Embryonic facial prominence (tissue), 1 donor: ENCODE measurements around the gene GYPC.
"Not testable (repeated sequence)": the region's sequence is repeated elsewhere in the genome, so short reads cannot be mapped to it uniquely, and the experiment has no call there.

ENCODE experiments used
- DNase-seq: peaks from one replicate; pipeline ENCODE4 v3.0.0-alpha.2; 2016; ENCODE audit errors: extremely low spot score

GYPC gene

GRCh38 chr2:126655500-126656430 is at the start of gene GYPC:
TSS of gene GYPC (plus strand) at chr2:126656158. CDS start at chr2:126656264, 106 bp downstream.
- DNase-seq = peak; percentile 58

- no peak for DNase-seq
Observed at GRCh38 chr2:126614524-126615227, 41.3 kb upstream of the GYPC start.

- DNase-seq = no peak
Observed at GRCh38 chr2:126616606-126617069, 39.3 kb upstream of the GYPC start.

- DNase-seq = no peak
Observed at GRCh38 chr2:126620302-126620701, 35.7 kb upstream of the GYPC start.

GRCh38 chr2:126623000-126623399 is 33.0 kb upstream of the GYPC start:
- no peak for DNase-seq

GRCh38 chr2:126627643-126628042 is 28.3 kb upstream of the GYPC start:
- no peak for DNase-seq

GRCh38 chr2:126634273-126634861 is 21.6 kb upstream of the GYPC start:
- DNase-seq = no peak

- no peak for DNase-seq
Observed at GRCh38 chr2:126635281-126635680, 20.7 kb upstream of the GYPC start.

GRCh38 chr2:126635736-126636135 is 20.2 kb upstream of the GYPC start:
- DNase-seq = no peak

GRCh38 chr2:126637386-126637785 is 18.6 kb upstream of the GYPC start:
- DNase-seq = no peak

- DNase-seq = no peak
Observed at GRCh38 chr2:126638746-126639145, 17.2 kb upstream of the GYPC start.

GRCh38 chr2:126639276-126639675 is 16.7 kb upstream of the GYPC start:
- DNase-seq = no peak

- not testable (repeated sequence) for DNase-seq
Observed at GRCh38 chr2:126641294-126641693, 14.7 kb upstream of the GYPC start.

GRCh38 chr2:126642031-126642430 is 13.9 kb upstream of the GYPC start:
- no peak for DNase-seq

GRCh38 chr2:126643431-126643830 is 12.5 kb upstream of the GYPC start:
- no peak for DNase-seq

- DNase-seq = no peak
Observed at GRCh38 chr2:126643972-126644371, 12.0 kb upstream of the GYPC start.

GRCh38 chr2:126644630-126645191 is 11.2 kb upstream of the GYPC start:
- DNase-seq = no peak

GRCh38 chr2:126645211-126645618 is 10.7 kb upstream of the GYPC start:
- DNase-seq = no peak

- DNase-seq = no peak
Observed at GRCh38 chr2:126646026-126646425, 9.9 kb upstream of the GYPC start.

GRCh38 chr2:126647714-126648344 is 8.1 kb upstream of the GYPC start:
- not testable (repeated sequence) for DNase-seq

- not testable (repeated sequence) for DNase-seq
Observed at GRCh38 chr2:126648345-126648786, 7.6 kb upstream of the GYPC start.
